Kidney glomerular epithelial cell (primary cell): Measurements from ENCODE around the gene OR13A1.
"Not testable (repeated sequence)": the region's sequence is repeated elsewhere in the genome, so short reads cannot be mapped to it uniquely, and the experiment has no call there.

ENCODE experiments used
- DNase-seq: peaks from one replicate; lab custom pipeline; 2025; lab: John Stamatoyannopoulos, UW

Gene OR13A1, protein sequence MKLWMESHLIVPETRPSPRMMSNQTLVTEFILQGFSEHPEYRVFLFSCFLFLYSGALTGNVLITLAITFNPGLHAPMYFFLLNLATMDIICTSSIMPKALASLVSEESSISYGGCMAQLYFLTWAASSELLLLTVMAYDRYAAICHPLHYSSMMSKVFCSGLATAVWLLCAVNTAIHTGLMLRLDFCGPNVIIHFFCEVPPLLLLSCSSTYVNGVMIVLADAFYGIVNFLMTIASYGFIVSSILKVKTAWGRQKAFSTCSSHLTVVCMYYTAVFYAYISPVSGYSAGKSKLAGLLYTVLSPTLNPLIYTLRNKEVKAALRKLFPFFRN

DNA sequence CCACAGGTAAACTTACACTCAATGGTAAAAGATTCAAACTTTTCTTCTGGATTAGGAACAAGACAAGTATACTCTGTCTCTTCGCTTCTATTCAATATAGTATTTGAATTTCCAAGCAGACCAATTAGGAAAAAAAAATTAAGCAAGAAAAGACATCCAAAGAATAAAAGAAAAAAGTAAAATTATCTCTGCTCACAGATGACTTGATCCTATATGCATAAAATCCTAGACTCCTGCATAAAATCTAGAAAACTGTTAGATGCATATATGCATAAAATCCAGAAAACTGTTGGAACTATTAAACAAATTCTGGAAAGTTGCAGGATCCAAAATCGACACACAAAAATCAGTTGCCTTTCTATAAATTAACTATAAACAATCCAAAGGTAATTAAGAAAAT, at the start of gene OR13A1:
Gene OR13A1 (minus strand): TSS at position 101 of the 400 bp plus-strand sequence. CDS start 11,186 bp downstream, outside the sequence.
- DNase-seq, result no peak

GRCh38 chr10:45361983-45362799, 46.8 kb upstream of the OR13A1 start:
- not testable (repeated sequence) for DNase-seq

DNA sequence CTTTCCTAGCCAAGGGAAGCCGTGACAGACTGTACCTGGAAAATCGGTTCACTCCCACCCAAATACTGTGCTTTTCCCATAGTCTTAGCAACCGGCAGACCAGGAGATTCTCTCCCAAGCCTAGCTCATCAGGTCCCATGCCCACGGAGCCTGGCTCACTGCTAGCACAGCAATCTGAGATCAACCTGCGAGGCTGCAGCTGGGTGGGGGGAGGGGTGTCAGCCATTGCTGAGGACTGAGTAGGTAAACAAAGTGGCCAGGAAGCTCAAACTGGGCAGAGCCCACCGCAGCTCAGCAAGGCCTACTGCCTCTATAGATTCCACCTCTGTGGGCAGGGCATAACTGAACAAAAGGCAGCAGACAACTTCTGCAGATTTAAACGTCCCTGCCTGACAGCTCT, 43.6 kb upstream of the OR13A1 start:
- DNase-seq, result not testable (repeated sequence)

- no peak for DNase-seq
Measured at GRCh38 chr10:45355494-45355893, 40.1 kb upstream of the OR13A1 start.

GRCh38 chr10:45354261-45354660, 38.9 kb upstream of the OR13A1 start:
- no peak for DNase-seq

DNA sequence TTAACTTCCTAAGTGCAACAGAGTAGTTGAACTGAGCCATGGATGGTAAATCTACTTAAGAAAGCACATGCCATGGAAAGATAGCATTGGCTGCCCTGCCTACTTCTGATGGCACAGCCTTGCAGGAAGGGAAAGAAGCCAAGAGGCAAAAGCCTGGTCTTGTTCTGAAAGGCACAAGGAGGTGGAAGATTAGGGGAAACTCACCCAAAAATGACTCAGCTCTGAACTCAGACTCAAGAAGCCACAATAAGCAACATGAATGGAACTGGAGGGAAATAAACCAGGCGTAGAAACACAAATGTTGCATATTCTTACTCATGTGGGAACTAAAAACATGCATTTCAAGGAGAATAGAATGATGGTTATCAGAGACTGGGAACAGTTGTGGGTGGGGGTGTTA, 37.8 kb upstream of the OR13A1 start:
- DNase-seq, result no peak

GRCh38 chr10:45348196-45348765, 32.9 kb upstream of the OR13A1 start:
- not testable (repeated sequence) for DNase-seq

GRCh38 chr10:45347464-45347863, 32.1 kb upstream of the OR13A1 start:
- not testable (repeated sequence) for DNase-seq

- DNase-seq, result not testable (repeated sequence)
Measured at GRCh38 chr10:45346652-45347335, 31.4 kb upstream of the OR13A1 start.

- not testable (repeated sequence) for DNase-seq
Measured at GRCh38 chr10:45340420-45340819, 25.0 kb upstream of the OR13A1 start.

DNA sequence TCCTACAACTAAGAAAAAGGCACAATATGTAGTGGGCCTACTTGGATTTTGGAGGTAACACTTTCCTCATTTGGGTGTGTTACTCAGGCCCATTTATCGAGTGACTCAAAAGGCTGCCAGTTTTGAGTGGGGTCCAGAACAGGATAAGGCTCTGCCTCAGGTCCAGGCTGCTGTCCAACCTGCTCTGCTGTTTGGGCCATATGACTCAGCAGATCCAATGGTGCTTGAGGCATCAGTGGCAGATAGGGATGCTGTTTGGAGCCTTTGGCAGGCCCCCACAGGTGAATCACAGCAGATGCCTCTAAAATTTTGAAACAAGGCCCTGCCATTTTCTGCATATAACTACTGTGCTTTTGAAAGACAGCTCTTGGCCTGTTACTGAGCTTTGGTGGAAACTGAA, 24.5 kb upstream of the OR13A1 start:
- DNase-seq, result no peak

- not testable (repeated sequence) for DNase-seq
Measured at GRCh38 chr10:45331824-45332223, 16.4 kb upstream of the OR13A1 start.

- DNase-seq, result not testable (repeated sequence)
Measured at GRCh38 chr10:45326864-45327263, 11.5 kb upstream of the OR13A1 start.

GRCh38 chr10:45325116-45325515, 9.7 kb upstream of the OR13A1 start:
- DNase-seq, result no peak

DNA sequence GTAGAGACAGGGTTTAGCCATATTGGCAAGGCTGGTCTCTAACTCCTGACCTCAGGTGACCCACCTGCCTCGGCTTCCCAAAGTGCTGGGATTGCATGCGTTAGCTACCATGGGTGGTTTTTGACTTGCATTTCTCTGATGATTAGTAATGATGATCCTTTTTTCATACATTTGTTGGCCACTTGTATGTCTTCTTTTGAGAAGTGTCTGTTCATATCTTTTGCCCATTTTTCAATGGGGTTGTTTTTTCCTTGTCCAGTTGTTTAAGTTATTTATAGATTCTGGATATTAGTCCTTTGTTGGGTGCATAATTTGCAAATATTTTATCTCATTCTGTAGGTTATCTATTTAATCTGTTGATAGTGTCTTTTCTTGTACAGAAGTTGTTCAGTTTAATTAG, 4.3 kb upstream of the OR13A1 start:
- DNase-seq, result no peak

GRCh38 chr10:45313264-45313873, 2.0 kb downstream of the OR13A1 start:
- DNase-seq, result no peak

DNA sequence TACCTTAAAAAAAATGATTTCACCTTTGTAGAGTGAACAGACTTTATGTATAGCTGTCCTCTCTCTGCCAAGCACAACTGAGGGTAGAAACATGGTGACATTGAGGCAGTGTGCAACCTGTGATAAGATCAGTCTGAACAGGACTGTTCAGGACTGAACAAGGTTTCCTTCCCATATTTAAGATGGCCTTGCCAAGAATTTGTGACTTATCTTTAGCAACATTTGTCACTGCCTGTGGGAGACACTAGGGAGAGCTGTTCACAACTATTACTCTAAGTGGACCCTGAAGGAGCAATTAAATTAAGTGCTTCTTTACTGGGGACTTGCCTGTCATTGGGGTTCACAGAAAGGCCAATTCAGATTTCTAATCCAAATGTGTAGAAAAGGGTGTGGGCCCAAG, 6.7 kb downstream of the OR13A1 start:
- DNase-seq, result no peak

DNA sequence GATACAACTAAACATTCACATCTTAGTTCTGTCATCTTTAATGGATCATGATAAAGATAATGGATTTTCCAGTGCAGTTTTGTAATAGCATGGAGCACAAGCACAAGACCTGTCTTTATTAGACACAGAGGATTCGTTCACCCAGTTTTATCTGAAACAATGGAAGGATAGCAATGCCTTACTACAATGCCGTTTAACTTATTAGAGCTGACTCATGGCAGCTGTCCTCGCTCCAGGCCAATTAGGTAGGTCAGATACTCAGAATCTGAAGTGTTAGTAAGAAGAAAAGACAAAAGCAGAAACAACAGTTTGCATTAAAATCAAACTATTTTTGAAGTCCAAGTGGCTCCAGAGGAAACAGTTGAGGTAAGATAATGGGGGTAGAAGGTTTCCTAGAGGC, 12.8 kb downstream of the OR13A1 start:
- no peak for DNase-seq

DNA sequence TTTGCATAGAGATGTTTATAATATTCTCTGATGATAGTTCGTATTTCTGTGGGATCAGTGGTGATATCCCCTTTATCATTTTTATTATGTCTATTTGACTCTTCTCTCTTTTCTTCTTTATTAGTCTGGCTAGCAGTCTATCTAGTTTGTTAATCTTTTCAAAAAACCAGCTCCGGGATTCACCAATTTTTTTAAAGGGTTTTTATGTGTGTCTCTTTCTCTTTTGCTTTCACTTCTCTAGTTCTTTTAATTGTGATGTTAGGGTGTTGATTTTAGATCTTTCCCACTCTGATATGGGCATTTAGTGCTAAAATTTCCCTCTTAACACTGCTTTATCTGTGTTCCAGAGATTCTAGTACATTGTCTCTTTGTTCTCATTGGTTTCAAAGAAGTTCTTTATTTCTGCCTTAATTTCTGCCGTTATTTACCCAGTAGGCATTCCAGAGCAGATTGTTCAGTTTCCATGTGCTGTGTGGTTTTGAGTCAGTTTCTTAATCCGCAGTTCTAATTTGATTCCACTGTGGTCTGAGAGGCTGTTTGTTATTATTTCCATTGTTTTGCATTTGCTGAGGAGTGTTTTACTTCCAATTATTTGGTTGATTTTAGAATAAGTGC, 17.0 kb downstream of the OR13A1 start:
- DNase-seq, result not testable (repeated sequence)

DNA sequence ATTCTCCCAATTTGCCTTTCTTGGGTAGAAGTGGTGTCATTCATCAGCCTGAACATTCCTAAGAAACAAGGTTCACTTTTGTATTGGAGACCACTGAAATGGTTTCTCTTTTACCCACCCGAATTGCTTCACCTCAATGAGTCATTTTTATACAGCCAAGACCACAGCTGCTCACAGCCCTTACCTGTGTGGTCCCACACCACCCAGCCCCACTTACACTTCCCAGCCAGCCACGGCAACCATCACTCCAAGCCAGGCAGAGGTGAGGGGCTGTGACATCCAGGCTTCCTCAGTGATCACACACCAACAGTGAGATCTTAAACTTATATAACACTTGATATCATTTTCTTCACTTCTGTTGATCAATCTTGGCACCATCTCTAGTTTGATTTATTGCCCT, 20.7 kb downstream of the OR13A1 start:
- no peak for DNase-seq

DNA sequence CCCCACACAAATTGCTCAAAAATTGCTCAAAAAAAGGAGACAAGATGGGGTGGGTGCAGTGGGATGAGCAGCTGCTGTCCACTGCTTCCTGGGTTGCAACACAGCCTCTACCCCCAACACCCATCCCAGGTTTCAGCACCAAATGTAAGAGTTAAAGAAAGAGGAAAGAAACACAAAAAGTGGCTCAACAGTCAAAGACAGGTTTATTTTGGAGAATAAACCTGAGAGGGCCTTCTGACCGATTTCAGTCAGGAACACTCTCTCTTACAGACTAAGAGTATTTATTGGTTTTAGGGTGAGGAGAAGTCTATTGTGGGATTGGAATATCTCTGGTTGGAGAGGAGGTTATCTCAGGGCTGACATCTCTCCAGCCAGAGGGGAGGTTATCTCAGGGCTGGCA, 28.4 kb downstream of the OR13A1 start:
- DNase-seq, result no peak
